HEK293T (cell line): ENCODE data around the gene CAMSAP1.

Experiments used
- ARNT ChIP-seq: fragments of 450-650 bp; IDR thresholded peaks from 2 replicates; pipeline ENCODE4 v1.6.1; 2017; ENCODE audit warnings: mild to moderate bottlenecking
- BHLHE40 ChIP-seq: fragments of 450-650 bp; IDR thresholded peaks from 2 replicates; pipeline ENCODE4 v1.6.1; 2016; ENCODE audit warnings: mild to moderate bottlenecking, moderate library complexity, borderline replicate concordance
- CTBP1 ChIP-seq: fragments of 450-650 bp; IDR thresholded peaks from 2 replicates; pipeline ENCODE4 v1.6.1; 2016; ENCODE audit warnings: borderline replicate concordance
- ELF4 ChIP-seq: fragments of 450-650 bp; IDR thresholded peaks from 2 replicates; pipeline ENCODE4 v1.6.1; 2017; ENCODE audit warnings: antibody characterized with exemption
- FOXM1 ChIP-seq: fragments of 450-650 bp; IDR thresholded peaks from 2 replicates; pipeline ENCODE4 v1.6.1; 2017; ENCODE audit warnings: mild to moderate bottlenecking, borderline replicate concordance
- HDGF ChIP-seq: fragments of 450-650 bp; IDR thresholded peaks from 2 replicates; pipeline ENCODE4 v1.6.1; 2017; ENCODE audit warnings: antibody characterized with exemption, borderline replicate concordance
- LEF1 ChIP-seq: fragments of 450-650 bp; IDR thresholded peaks from 2 replicates; pipeline ENCODE4 v1.6.1; 2017; ENCODE audit warnings: mild to moderate bottlenecking, borderline replicate concordance
- PKNOX1 ChIP-seq: fragments of 450-650 bp; IDR thresholded peaks from 2 replicates; pipeline ENCODE4 v1.6.1; 2016
- SP1 ChIP-seq: fragments of 450-650 bp; IDR thresholded peaks from 2 replicates; pipeline ENCODE4 v1.6.1; 2017
- SUZ12 ChIP-seq: fragments of 450-650 bp; IDR thresholded peaks from 2 replicates; pipeline ENCODE4 v1.6.1; 2016; ENCODE audit warnings: mild to moderate bottlenecking
- ZNF384 ChIP-seq: fragments of 450-650 bp; IDR thresholded peaks from 2 replicates; pipeline ENCODE4 v1.6.1; 2016

DNA sequence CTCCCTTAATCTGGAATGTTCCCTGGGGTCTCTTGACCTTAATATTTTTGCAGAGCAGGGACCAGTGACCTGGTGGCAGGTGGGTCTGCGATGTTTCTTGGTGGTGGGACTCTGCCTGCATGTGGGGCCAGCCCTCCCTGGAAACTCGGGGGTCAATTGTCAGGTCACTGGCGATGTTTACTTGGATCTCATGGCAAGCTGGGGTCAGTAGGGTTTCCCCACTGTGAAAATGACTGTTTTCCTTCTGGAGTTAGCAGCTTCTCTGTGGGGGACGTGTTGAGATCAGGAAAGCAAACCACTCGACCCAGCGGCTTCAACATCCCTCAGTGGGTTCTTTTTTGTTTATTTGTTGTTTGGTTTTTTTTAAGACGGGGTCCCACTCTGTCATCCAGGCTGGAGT, 131.4 kb downstream of the CAMSAP1 start:
- TF ChIP-seq LEF1 (no peak), SP1 (no peak), BHLHE40 (no peak), PKNOX1 (no peak), CTBP1 (no peak), ZNF384 (no peak), FOXM1 (no peak), ELF4 (no peak), HDGF (no peak), ARNT (no peak), SUZ12 (no peak)
